AG20443 (cell line): ENCODE data around the gene FASLG.
A peak's percentile ranks its signal among the peaks of the same experiment; 100 is the strongest.
"Not testable (repeated sequence)": the region's sequence is repeated elsewhere in the genome, so short reads cannot be mapped to it uniquely, and the experiment has no call there.

Source experiments
- DNase-seq: peaks from one replicate; pipeline ENCODE4 v3.0.0; 2012; ENCODE audit warnings: low spot score, mixed read lengths

The FASLG gene, protein sequence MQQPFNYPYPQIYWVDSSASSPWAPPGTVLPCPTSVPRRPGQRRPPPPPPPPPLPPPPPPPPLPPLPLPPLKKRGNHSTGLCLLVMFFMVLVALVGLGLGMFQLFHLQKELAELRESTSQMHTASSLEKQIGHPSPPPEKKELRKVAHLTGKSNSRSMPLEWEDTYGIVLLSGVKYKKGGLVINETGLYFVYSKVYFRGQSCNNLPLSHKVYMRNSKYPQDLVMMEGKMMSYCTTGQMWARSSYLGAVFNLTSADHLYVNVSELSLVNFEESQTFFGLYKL

DNA sequence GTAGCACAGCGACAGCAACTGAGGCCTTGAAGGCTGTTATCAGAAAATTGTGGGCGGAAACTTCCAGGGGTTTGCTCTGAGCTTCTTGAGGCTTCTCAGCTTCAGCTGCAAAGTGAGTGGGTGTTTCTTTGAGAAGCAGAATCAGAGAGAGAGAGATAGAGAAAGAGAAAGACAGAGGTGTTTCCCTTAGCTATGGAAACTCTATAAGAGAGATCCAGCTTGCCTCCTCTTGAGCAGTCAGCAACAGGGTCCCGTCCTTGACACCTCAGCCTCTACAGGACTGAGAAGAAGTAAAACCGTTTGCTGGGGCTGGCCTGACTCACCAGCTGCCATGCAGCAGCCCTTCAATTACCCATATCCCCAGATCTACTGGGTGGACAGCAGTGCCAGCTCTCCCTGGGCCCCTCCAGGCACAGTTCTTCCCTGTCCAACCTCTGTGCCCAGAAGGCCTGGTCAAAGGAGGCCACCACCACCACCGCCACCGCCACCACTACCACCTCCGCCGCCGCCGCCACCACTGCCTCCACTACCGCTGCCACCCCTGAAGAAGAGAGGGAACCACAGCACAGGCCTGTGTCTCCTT lies at the start of gene FASLG:
Gene FASLG (plus strand): TSS at position 233 of the 583 bp plus-strand sequence. CDS start 99 bp downstream, at position 332.
- no peak for DNase-seq

- DNase-seq, result no peak
Observed at GRCh38 chr1:172609528-172609927, 49.4 kb upstream of the FASLG start.

DNA sequence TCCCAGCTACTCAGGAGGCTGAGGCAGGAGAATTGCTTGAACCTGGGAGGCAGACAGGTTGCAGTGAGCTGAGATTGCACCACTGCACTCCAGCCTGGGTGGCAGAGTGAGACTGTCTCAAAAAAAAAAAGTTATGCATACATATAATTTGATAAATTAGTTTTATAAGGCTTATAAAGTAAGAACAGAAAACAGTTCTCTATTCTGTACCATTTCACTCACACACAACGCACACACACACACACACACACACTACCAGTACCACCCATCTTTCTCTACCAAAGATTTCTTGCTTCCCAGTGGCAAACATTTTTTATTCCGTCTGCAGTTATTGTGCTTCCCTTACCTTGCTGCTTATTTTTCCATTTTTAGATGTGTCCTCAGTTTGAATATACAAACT lies 46.4 kb upstream of the FASLG start:
- no peak for DNase-seq

DNA sequence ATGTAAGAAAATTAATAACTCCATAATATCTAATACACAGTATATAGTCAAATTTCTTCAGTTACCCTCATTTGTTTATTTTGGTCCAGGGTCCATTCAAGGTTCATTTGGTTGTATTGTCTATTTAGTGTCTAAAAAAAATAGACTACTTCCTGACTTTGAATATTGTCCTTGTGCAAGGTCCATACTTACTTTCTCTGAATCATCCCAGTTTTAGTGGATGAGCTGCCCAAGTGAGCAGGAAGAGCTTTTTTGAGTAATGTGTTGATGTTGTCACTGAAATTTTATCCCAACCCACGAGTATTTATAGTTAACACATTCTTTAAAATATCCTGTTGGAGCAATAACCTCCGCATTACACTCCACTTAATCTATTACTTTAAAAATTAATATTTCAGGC lies 45.6 kb upstream of the FASLG start:
- no peak for DNase-seq

DNA sequence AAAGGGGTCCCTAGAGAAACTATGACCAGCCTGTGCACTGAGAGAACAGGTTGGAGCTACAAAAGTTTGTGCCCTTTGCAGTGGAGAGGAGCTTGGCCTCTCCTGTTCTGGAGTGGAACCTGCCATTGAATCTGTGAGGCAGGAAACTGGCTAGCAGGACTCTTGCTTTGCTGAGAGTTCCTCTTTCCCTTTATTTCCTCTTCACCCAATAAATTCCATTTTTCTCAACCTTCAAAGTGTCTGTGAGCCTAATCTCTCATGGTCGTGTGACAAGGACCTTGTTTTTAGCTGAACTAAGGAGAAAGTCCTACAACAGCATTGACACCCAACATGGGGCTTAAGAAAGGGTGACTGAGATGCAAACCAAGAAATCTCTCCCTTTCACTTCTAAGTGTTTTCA lies 42.7 kb upstream of the FASLG start:
- DNase-seq, result no peak

DNA sequence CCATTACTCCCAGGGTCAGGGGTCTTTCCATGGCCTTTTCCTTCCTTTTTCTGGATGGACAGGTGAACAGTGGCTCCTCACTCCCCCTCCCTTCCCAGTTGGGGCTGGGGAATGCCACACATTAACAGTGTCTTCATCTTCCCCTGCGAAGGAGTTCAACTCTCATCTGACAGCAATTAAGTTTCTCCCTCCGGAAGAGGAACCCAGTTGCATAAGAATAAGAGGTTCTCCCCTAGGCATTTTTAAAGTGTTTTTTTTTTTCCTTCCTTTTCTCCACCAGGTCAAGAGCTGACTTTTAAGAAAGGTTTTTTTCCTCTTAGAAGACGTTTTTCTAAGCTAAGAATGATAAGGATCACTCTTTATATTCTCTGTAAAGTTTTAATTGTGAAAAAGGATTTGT lies 42.3 kb upstream of the FASLG start:
- DNase-seq, result no peak

GRCh38 chr1:172620603-172621002 lies 38.3 kb upstream of the FASLG start:
- DNase-seq, result not testable (repeated sequence)

DNA sequence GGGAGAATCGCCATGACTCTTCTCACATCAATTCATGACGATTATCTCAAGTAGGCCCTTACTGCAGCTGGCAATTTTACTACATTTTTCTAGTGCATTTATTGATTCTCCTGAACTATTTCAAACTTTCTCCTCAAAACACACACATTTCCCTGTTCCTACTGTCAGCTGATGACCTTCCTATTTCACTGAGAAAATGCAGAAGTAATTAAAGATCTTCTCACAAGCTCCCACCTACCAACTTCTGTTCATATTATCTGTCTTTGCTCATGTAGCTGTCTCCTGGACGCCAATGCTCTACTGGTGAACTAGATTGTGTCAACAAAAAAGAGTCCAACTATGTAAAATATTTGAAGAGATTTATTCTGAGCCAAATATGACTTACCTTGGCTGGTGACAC lies 36.4 kb upstream of the FASLG start:
- no peak for DNase-seq

- no peak for DNase-seq
Observed at GRCh38 chr1:172623748-172624147, 35.2 kb upstream of the FASLG start.

GRCh38 chr1:172626845-172627244 lies 32.1 kb upstream of the FASLG start:
- no peak for DNase-seq

DNA sequence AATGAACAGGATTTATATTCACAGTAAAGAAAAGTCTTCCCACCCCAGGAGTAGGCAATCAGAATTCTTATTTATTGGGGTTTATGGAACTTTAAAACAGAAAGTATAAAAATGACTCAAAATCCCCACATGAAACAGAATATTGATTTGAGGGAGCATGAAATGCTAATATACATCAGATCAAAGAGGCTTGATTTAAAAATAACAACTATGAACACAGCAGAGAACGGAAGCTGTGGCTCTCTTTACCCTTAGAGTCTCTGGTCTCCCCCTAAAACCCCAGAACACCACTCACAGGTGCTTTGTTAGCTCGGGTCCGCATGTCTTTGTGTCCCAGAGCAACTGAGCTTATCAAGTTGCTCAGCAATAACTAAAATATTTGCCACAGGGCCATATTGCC lies 31.2 kb upstream of the FASLG start:
- no peak for DNase-seq

DNA sequence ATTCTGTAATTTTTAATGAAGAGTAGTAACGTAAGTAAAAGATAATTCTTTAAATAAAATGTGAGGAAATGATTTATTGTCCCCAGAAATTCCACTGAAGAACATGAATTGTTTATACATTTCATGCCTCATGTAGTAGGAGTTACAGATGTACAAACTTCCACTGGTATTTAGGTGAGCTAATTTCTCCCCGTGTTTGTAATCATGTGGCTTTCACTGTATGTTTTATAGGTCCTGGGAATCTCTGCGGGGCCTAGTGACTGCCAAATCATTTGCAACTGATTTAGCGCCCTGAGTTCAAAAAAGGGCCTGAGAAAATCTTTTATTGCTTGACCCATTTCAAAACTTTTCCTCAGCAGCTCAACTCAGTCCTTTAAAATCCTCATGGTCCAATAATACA lies 30.5 kb upstream of the FASLG start:
- DNase-seq, result no peak

DNA sequence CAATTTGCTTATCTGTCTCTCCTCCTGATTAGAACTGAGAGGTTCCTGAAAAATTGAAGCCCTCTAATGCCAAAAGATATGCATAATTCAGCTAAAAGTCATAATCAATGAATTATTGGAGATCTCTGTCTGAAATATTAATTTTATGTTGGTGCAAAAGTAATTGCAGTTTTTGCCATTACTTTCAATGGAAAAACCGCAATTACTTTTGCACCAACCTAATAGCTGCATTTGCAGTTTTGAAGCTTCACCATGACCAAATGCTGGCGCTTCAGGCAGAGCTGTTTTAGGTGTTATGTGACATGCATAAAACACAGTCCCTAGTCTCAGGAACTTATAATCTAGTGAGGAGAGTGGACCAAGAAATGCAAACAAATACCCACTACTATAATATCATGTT lies 29.7 kb upstream of the FASLG start:
- DNase-seq, result no peak

GRCh38 chr1:172629638-172630037 lies 29.3 kb upstream of the FASLG start:
- no peak for DNase-seq

- no peak for DNase-seq
Observed at GRCh38 chr1:172630056-172630818, 28.7 kb upstream of the FASLG start.

- DNase-seq, result no peak
Observed at GRCh38 chr1:172630868-172631267, 28.0 kb upstream of the FASLG start.

- DNase-seq, result peak; percentile 55
Observed at GRCh38 chr1:172637522-172637921, 21.4 kb upstream of the FASLG start.

DNA sequence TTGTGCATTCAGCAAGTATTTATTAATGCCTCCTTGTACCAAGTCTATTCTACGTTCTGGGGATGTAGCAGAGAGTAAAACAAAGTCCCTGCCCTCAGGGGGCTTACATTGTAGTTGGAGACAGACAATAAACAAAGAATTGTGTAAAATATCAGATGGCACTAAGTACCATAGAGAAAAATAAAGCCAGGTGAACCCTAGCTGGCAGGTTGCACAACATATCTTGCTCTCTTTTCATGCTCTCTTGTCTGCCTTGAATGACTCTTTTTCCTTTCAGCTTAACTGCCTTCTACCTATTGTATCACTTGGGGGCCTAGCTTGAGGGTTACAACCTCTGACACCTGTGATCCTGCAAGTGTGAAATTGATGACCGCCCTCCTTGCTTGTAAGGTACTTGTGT lies 20.7 kb upstream of the FASLG start:
- no peak for DNase-seq

- DNase-seq, result peak; percentile 74
Observed at GRCh38 chr1:172638885-172639831, 19.7 kb upstream of the FASLG start.

- no peak for DNase-seq
Observed at GRCh38 chr1:172640111-172640510, 18.8 kb upstream of the FASLG start.

DNA sequence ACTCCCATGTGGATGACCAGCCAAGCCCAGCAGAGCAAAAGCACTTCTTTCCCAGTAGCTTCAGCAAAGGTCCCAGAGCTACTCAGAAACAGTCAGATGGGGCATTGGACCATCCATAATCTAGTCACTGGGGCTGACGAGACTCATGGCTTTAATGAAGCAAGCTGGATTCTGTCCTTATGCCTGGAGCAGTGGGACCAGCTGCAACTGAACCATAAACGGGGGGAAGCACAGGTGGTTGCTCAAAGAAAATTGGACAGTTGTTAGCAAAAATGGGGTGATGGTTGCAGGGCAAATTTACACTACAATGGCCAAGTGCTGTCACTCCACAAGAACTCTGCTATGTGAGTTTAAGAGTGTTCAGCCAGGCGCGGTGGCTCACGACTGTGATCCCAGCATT lies 17.4 kb upstream of the FASLG start:
- DNase-seq, result no peak

DNA sequence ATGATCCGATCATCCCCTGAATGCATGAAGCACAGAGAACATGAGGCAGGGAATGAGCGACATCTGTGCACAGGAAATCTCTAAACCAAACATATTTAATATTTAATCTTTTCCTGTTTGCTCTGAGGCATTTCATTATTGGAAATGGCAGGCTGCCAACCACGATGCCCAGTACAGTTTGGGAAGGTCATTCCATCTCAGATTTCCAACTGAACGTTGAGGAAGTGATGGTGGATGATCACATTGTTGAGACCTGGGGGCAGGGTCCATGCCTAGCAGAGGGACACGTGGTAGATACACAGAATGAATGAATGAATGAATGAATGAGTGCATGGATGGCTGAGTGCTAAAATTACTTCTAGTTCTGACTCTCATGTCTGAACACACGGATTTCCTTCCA lies 15.9 kb upstream of the FASLG start:
- DNase-seq, result no peak
